ENCODE results near the gene MTERF2. TPM values are rescaled to one million over a fixed set of nuclear protein-coding genes. Genes with fewer than 3 reads are reported as not detected.

Gene MTERF2
- total RNA-seq, 1 donor from 2014 or later, result 12.5 TPM

GRCh38 chr12:106964526-106964925 is 22.4 kb downstream of the MTERF2 start:
- peaks cover 45% of the 10 kb centered on the region for H3K36me3 Mint-ChIP-seq (ENCODE audit: unreplicated experiment)
- H3K9me3 Mint-ChIP-seq (ENCODE audit: unreplicated experiment), result no peaks in the 10 kb centered on the region
- TF ChIP-seq, protein P1, sequence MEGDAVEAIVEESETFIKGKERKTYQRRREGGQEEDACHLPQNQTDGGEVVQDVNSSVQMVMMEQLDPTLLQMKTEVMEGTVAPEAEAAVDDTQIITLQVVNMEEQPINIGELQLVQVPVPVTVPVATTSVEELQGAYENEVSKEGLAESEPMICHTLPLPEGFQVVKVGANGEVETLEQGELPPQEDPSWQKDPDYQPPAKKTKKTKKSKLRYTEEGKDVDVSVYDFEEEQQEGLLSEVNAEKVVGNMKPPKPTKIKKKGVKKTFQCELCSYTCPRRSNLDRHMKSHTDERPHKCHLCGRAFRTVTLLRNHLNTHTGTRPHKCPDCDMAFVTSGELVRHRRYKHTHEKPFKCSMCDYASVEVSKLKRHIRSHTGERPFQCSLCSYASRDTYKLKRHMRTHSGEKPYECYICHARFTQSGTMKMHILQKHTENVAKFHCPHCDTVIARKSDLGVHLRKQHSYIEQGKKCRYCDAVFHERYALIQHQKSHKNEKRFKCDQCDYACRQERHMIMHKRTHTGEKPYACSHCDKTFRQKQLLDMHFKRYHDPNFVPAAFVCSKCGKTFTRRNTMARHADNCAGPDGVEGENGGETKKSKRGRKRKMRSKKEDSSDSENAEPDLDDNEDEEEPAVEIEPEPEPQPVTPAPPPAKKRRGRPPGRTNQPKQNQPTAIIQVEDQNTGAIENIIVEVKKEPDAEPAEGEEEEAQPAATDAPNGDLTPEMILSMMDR (IDR thresholded peaks at IDR 0.05), result no peak
- H3K27me3 Mint-ChIP-seq (ENCODE audit: unreplicated experiment), result no peaks in the 10 kb centered on the region
- no peak overlapping the region for H3K4me3 Mint-ChIP-seq (ENCODE audit: unreplicated experiment)
- peaks cover 41% of the 10 kb centered on the region for H3K4me1 Mint-ChIP-seq (ENCODE audit: unreplicated experiment)
- no peak for DNase-seq (ENCODE audit: extremely low spot score, unreplicated experiment)
- H3K27ac Mint-ChIP-seq (ENCODE audit: unreplicated experiment), result no peak overlapping the region

GRCh38 chr12:106962286-106962685 is 24.7 kb downstream of the MTERF2 start:
- H3K4me3 Mint-ChIP-seq (ENCODE audit: unreplicated experiment), result no peak overlapping the region
- TF ChIP-seq, protein P1 (IDR thresholded peaks at IDR 0.05), result no peak
- no peaks in the 10 kb centered on the region for H3K9me3 Mint-ChIP-seq (ENCODE audit: unreplicated experiment)
- peaks cover 60% of the 10 kb centered on the region for H3K4me1 Mint-ChIP-seq (ENCODE audit: unreplicated experiment)
- no peak overlapping the region for H3K27ac Mint-ChIP-seq (ENCODE audit: unreplicated experiment)
- DNase-seq (ENCODE audit: extremely low spot score, unreplicated experiment), result no peak
- no peaks in the 10 kb centered on the region for H3K27me3 Mint-ChIP-seq (ENCODE audit: unreplicated experiment)
- H3K36me3 Mint-ChIP-seq (ENCODE audit: unreplicated experiment), result peaks cover 37% of the 10 kb centered on the region

GRCh38 chr12:106960443-106960842 is 26.5 kb downstream of the MTERF2 start:
- Mint-ChIP-seq H3K9me3 (ENCODE audit: unreplicated experiment) (no peaks in the 10 kb centered on the region), H3K27ac (ENCODE audit: unreplicated experiment) (no peak overlapping the region), H3K4me1 (ENCODE audit: unreplicated experiment) (peaks cover 58% of the 10 kb centered on the region), H3K4me3 (ENCODE audit: unreplicated experiment) (no peak overlapping the region), H3K36me3 (ENCODE audit: unreplicated experiment) (peaks cover 25% of the 10 kb centered on the region), H3K27me3 (ENCODE audit: unreplicated experiment) (no peaks in the 10 kb centered on the region)
- no peak for DNase-seq (ENCODE audit: extremely low spot score, unreplicated experiment)
- TF ChIP-seq, protein P1 (IDR thresholded peaks at IDR 0.05), result no peak

GRCh38 chr12:106957583-106957982 is 29.4 kb downstream of the MTERF2 start:
- TF ChIP-seq, protein P1 (IDR thresholded peaks at IDR 0.05), result no peak
- DNase-seq (ENCODE audit: extremely low spot score, unreplicated experiment), result no peak
- Mint-ChIP-seq H3K36me3 (ENCODE audit: unreplicated experiment) (peaks cover 10% of the 10 kb centered on the region), H3K9me3 (ENCODE audit: unreplicated experiment) (no peaks in the 10 kb centered on the region), H3K27ac (ENCODE audit: unreplicated experiment) (peak overlapping the region; percentile 97), H3K4me1 (ENCODE audit: unreplicated experiment) (peaks cover 55% of the 10 kb centered on the region), H3K27me3 (ENCODE audit: unreplicated experiment) (no peaks in the 10 kb centered on the region), H3K4me3 (ENCODE audit: unreplicated experiment) (peak overlapping the region; percentile 99)

GRCh38 chr12:106956048-106956578 is 30.8 kb downstream of the MTERF2 start:
- DNase-seq (ENCODE audit: extremely low spot score, unreplicated experiment), result no peak
- TF ChIP-seq, protein P1 (IDR thresholded peaks at IDR 0.05), result no peak
- H3K27me3 Mint-ChIP-seq (ENCODE audit: unreplicated experiment), result no peaks in the 10 kb centered on the region
- no peaks in the 10 kb centered on the region for H3K9me3 Mint-ChIP-seq (ENCODE audit: unreplicated experiment)
- H3K4me1 Mint-ChIP-seq (ENCODE audit: unreplicated experiment), result peaks cover 46% of the 10 kb centered on the region
- H3K36me3 Mint-ChIP-seq (ENCODE audit: unreplicated experiment), result peaks cover 7% of the 10 kb centered on the region
- H3K27ac Mint-ChIP-seq (ENCODE audit: unreplicated experiment), result peak overlapping the region; percentile 97
- peak overlapping the region; percentile 99 for H3K4me3 Mint-ChIP-seq (ENCODE audit: unreplicated experiment)

All from osteocyte (in vitro differentiated cells).